H9 (cell line): ENCODE measurements around the gene KDM4C. TPM values are rescaled to one million over a fixed set of nuclear protein-coding genes. Genes with fewer than 3 reads are reported as not detected.

Source experiments
- DNase-seq: peaks from one replicate; pipeline ENCODE4 v3.0.0-alpha.2; 2017
- H2AFZ ChIP-seq: one replicate; pipeline ENCODE4 v1.6.1; 2013; ENCODE audit warnings: mild to moderate bottlenecking, low read length, control low read depth, moderate library complexity
- H2AK5ac ChIP-seq: 2 replicates; pipeline ENCODE4 v1.6.1; 2013; ENCODE audit warnings: low read length, control low read depth, mixed read lengths; ENCODE audit not compliant: insufficient read length
- H2BK120ac ChIP-seq: one replicate; pipeline ENCODE4 v1.6.1; 2013; ENCODE audit warnings: low read depth, mild to moderate bottlenecking, low read length, control low read depth, inconsistent platforms; ENCODE audit not compliant: poor library complexity, severe bottlenecking
- H2BK12ac ChIP-seq: 2 replicates; pipeline ENCODE4 v1.6.1; 2013; ENCODE audit warnings: low read length, control low read depth, mixed read lengths, low read depth; ENCODE audit not compliant: insufficient read length
- H2BK15ac ChIP-seq: 2 replicates; pipeline ENCODE4 v1.6.1; 2013; ENCODE audit warnings: low read depth, low read length, control low read depth
- H2BK20ac ChIP-seq: one replicate; pipeline ENCODE4 v1.6.1; 2013; ENCODE audit warnings: low read depth, mild to moderate bottlenecking, low read length, control low read depth, inconsistent platforms; ENCODE audit not compliant: poor library complexity, severe bottlenecking
- H2BK5ac ChIP-seq: 2 replicates; pipeline ENCODE4 v1.6.1; 2013; ENCODE audit warnings: low read length, control low read depth, mixed read lengths; ENCODE audit not compliant: insufficient read length
- H3K14ac ChIP-seq: 2 replicates; pipeline ENCODE4 v1.6.1; 2013; ENCODE audit warnings: low read length, control low read depth; ENCODE audit not compliant: insufficient read depth
- H3K18ac ChIP-seq: 2 replicates; pipeline ENCODE4 v1.6.1; 2013; ENCODE audit warnings: low read depth, mild to moderate bottlenecking, mixed read lengths, low read length, control low read depth; ENCODE audit not compliant: insufficient read length
- H3K23ac ChIP-seq: 2 replicates; pipeline ENCODE4 v1.6.1; 2013; ENCODE audit warnings: low read length, control low read depth, mixed read lengths, low read depth; ENCODE audit not compliant: insufficient read length
- H3K23me2 ChIP-seq: 2 replicates; pipeline ENCODE4 v1.6.1; 2013; ENCODE audit warnings: low read depth, mild to moderate bottlenecking, mixed read lengths, low read length, control low read depth; ENCODE audit not compliant: insufficient read length, poor library complexity, severe bottlenecking
- H3K27ac ChIP-seq: 2 replicates; pipeline ENCODE4 v1.5.1; 2013; ENCODE audit warnings: low read length, control low read depth, mixed read lengths, low read depth; ENCODE audit not compliant: insufficient read length
- H3K27me3 ChIP-seq: 2 replicates; pipeline ENCODE4 v1.6.1; 2013; ENCODE audit warnings: low read length, control low read depth, inconsistent platforms; ENCODE audit not compliant: insufficient read depth
- H3K4ac ChIP-seq: 2 replicates; pipeline ENCODE4 v1.6.1; 2013; ENCODE audit warnings: low read depth, mild to moderate bottlenecking, control low read depth, inconsistent platforms, low read length, moderate library complexity
- H3K4me1 ChIP-seq: 2 replicates; pipeline ENCODE4 v1.6.1; 2013; ENCODE audit warnings: low read length, control low read depth, inconsistent platforms; ENCODE audit not compliant: insufficient read depth
- H3K4me2 ChIP-seq: 2 replicates; pipeline ENCODE4 v1.6.1; 2013; ENCODE audit warnings: low read length, control low read depth, mixed read lengths; ENCODE audit not compliant: insufficient read length, insufficient read depth
- H3K56ac ChIP-seq: 2 replicates; pipeline ENCODE4 v1.6.1; 2013; ENCODE audit warnings: low read depth, mild to moderate bottlenecking, mixed read lengths, low read length, control low read depth; ENCODE audit not compliant: insufficient read length
- H3K79me1 ChIP-seq: 2 replicates; pipeline ENCODE4 v1.6.1; 2013; ENCODE audit warnings: low read depth, mild to moderate bottlenecking, moderate library complexity, low read length, control low read depth, inconsistent platforms; ENCODE audit not compliant: insufficient read depth, poor library complexity, severe bottlenecking
- H3K79me2 ChIP-seq: 2 replicates; pipeline ENCODE4 v1.6.1; 2013; ENCODE audit warnings: low read length, control low read depth, inconsistent platforms; ENCODE audit not compliant: insufficient read depth
- H3K9ac ChIP-seq: 2 replicates; pipeline ENCODE4 v1.6.1; 2013; ENCODE audit warnings: low read length, control low read depth, mixed read lengths; ENCODE audit not compliant: insufficient read length; ENCODE audit errors: extremely low read depth
- H3K9me3 ChIP-seq: one replicate; pipeline ENCODE4 v1.6.1; 2013; ENCODE audit warnings: low read depth, low read length, inconsistent platforms; ENCODE audit not compliant: control insufficient read depth
- H3T11ph ChIP-seq: one replicate; pipeline ENCODE4 v1.6.1; 2013; ENCODE audit warnings: mild to moderate bottlenecking, low read length, control low read depth, inconsistent platforms
- H4K20me1 ChIP-seq: one replicate; pipeline ENCODE4 v1.6.1; 2013; ENCODE audit not compliant: control insufficient read depth, insufficient read length, insufficient read depth
- H4K5ac ChIP-seq: 2 replicates; pipeline ENCODE4 v1.6.1; 2013; ENCODE audit warnings: low read depth, mild to moderate bottlenecking, mixed read lengths, low read length, control low read depth; ENCODE audit not compliant: insufficient read length
- H4K8ac ChIP-seq: replicated peaks from 2 replicates; pipeline ENCODE4 v1.6.1; 2013; ENCODE audit warnings: low read length, control low read depth, mixed read lengths, low read depth; ENCODE audit not compliant: insufficient read length
- H4K91ac ChIP-seq: 2 replicates; pipeline ENCODE4 v1.6.1; 2013; ENCODE audit warnings: low read depth, mild to moderate bottlenecking, moderate library complexity, mixed read lengths, low read length, control low read depth; ENCODE audit not compliant: insufficient read length
- H3K27ac Mint-ChIP-seq, 3 experiments: 2 replicates in 2 of 3; 3 replicates in 1 of 3; pipeline ENCODE4 v1.8.0; 2020 to 2021; ENCODE audit warnings: mixed read lengths in 3 of 3, mild to moderate bottlenecking in 1 of 3, moderate library complexity in 1 of 3
- H3K27me3 Mint-ChIP-seq: 2 replicates; pipeline ENCODE4 v1.8.0; 2021; ENCODE audit warnings: low read depth, mild to moderate bottlenecking, moderate library complexity, mixed read lengths
- H3K36me3 Mint-ChIP-seq, 3 experiments: 2 replicates in 2 of 3; 3 replicates in 1 of 3; pipeline ENCODE4 v1.8.0; 2020 to 2021; ENCODE audit warnings: low read depth in 3 of 3, mixed read lengths in 3 of 3; ENCODE audit not compliant: insufficient read depth in 1 of 3
- H3K4me1 Mint-ChIP-seq, 2 experiments: 2 replicates each; pipeline ENCODE4 v1.8.0; 2020; ENCODE audit warnings: mixed read lengths in 2 of 2
- H3K4me3 Mint-ChIP-seq, 2 experiments: 2 replicates in 1 of 2; 3 replicates in 1 of 2; pipeline ENCODE4 v1.8.0; 2020 to 2021; ENCODE audit warnings: mild to moderate bottlenecking in 2 of 2, mixed read lengths in 2 of 2, moderate library complexity in 1 of 2
- H3K9me3 Mint-ChIP-seq, 2 experiments: 2 replicates in 1 of 2; 3 replicates in 1 of 2; pipeline ENCODE4 v1.8.0; 2020; ENCODE audit warnings: mild to moderate bottlenecking in 2 of 2, mixed read lengths in 2 of 2, moderate library complexity in 1 of 2
- WGBS: extraction: QIAGEN DNeasy Blood & Tissue Kit; methylation state at CpG from one replicate; pipeline ENCODE4 v1.1.7; 2013; ENCODE audit warnings: missing lambda C conversion rate, low lambda C conversion rate, mixed read lengths; ENCODE audit not compliant: insufficient read length; ENCODE audit errors: extremely low coverage; 5-methylcytosine and 5-hydroxymethylcytosine counted together
- total RNA-seq: library from RNA; stranded (reverse); gene quantifications from 2 replicates; pipeline ENCODE4 v1.2.1, GENCODE V29; 2021
- TF ChIP-seq, protein P1 (sequence below): fragments of 200-600 bp; sonication (generic); conservative IDR thresholded peaks from 3 replicates; pipeline ENCODE4 v1.8.0; 2021; ENCODE audit warnings: antibody characterized with exemption, mild to moderate bottlenecking

KDM4C gene
- total RNA-seq, 1 experiment from 2014 or later, result 24.0 TPM

DNA sequence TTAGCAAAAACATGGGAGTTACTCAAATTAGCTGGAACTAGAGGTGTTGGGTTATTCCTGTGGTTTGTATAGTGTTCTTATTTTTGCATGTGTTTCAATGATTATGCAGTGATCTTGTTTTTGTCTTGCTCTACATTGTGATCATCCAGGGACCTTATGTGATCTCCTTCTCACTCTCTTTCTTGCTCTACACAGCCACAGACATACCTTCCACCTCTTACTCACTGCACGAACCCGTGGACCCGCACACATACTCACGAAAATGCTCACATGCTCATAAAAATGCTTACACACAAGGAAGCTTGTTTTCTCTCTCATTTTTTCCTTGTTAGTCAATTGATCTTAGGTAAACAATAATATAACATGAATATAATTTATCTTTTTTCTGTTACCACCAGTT is 187.1 kb downstream of the KDM4C start:
- no peaks in the 10 kb centered on the region for H3K4me1 Mint-ChIP-seq
- no peak overlapping the region for H3K27ac ChIP-seq
- H3K4me2 ChIP-seq, result no peak overlapping the region
- no peak overlapping the region for H3K4me3 Mint-ChIP-seq
- H3K79me1 ChIP-seq, result no peaks in the 10 kb centered on the region
- no peak overlapping the region for H2BK15ac ChIP-seq
- no peaks in the 10 kb centered on the region for H3K9me3 ChIP-seq
- H2BK5ac ChIP-seq, result no peak overlapping the region
- H4K91ac ChIP-seq, result no peak overlapping the region
- no peak overlapping the region for H4K8ac ChIP-seq
- no peak overlapping the region for H2BK12ac ChIP-seq
- no peaks in the 10 kb centered on the region for H4K20me1 ChIP-seq
- H2AFZ ChIP-seq, result no peak overlapping the region
- no peak overlapping the region for H2AK5ac ChIP-seq
- peaks cover 13 to 18% (median 15%) of the 10 kb centered on the region in 3 experiments for H3K36me3 Mint-ChIP-seq
- no peak overlapping the region for H4K5ac ChIP-seq
- H3K18ac ChIP-seq, result no peak overlapping the region
- no peaks in the 10 kb centered on the region for H3K79me2 ChIP-seq
- TF ChIP-seq, protein P1, sequence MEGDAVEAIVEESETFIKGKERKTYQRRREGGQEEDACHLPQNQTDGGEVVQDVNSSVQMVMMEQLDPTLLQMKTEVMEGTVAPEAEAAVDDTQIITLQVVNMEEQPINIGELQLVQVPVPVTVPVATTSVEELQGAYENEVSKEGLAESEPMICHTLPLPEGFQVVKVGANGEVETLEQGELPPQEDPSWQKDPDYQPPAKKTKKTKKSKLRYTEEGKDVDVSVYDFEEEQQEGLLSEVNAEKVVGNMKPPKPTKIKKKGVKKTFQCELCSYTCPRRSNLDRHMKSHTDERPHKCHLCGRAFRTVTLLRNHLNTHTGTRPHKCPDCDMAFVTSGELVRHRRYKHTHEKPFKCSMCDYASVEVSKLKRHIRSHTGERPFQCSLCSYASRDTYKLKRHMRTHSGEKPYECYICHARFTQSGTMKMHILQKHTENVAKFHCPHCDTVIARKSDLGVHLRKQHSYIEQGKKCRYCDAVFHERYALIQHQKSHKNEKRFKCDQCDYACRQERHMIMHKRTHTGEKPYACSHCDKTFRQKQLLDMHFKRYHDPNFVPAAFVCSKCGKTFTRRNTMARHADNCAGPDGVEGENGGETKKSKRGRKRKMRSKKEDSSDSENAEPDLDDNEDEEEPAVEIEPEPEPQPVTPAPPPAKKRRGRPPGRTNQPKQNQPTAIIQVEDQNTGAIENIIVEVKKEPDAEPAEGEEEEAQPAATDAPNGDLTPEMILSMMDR, result no peak
- no peak overlapping the region for H3K9ac ChIP-seq
- peaks cover 11 to 16% of the 10 kb centered on the region in 2 experiments for H3K9me3 Mint-ChIP-seq
- H3K4ac ChIP-seq, result no peak overlapping the region
- H3K27ac Mint-ChIP-seq, result peak overlapping the region in 1 of 3 experiments; percentile 7; a peak in 2 of 7 replicates
- H3K27me3 Mint-ChIP-seq, result no peaks in the 10 kb centered on the region
- H3K4me1 ChIP-seq, result no peaks in the 10 kb centered on the region
- H3K23me2 ChIP-seq, result no peaks in the 10 kb centered on the region
- DNase-seq, result no peak
- H2BK120ac ChIP-seq, result no peak overlapping the region
- no peak overlapping the region for H3T11ph ChIP-seq
- no peak overlapping the region for H3K56ac ChIP-seq
- no peaks in the 10 kb centered on the region for H3K27me3 ChIP-seq
- no peak overlapping the region for H2BK20ac ChIP-seq
- no peak overlapping the region for H3K23ac ChIP-seq
- no peak overlapping the region for H3K14ac ChIP-seq
- WGBS, result no CpG with 5 or more reads among the region's 4 CpGs
